HG03025 (cell line): ENCODE data around the gene SMIM14.
A peak's percentile ranks its signal among the peaks of the same experiment; 100 is the strongest.
"Not testable (repeated sequence)": the region's sequence is repeated elsewhere in the genome, so short reads cannot be mapped to it uniquely, and the experiment has no call there.

ENCODE experiments used
- ATAC-seq: cut with Tn5 transposase; IDR thresholded peaks from one replicate; pipeline ENCODE4 v1.9.1; 2021; ENCODE audit warnings: mild to moderate bottlenecking, moderate library complexity; ENCODE audit not compliant: unreplicated experiment, low FRiP score

SMIM14 gene

GRCh38 chr4:39638354-39639239 is at the start of gene SMIM14:
TSS of gene SMIM14 (minus strand) at chr4:39638865. CDS start at chr4:39605145, 33,720 bp downstream.
- peak; percentile 67 for ATAC-seq

DNA sequence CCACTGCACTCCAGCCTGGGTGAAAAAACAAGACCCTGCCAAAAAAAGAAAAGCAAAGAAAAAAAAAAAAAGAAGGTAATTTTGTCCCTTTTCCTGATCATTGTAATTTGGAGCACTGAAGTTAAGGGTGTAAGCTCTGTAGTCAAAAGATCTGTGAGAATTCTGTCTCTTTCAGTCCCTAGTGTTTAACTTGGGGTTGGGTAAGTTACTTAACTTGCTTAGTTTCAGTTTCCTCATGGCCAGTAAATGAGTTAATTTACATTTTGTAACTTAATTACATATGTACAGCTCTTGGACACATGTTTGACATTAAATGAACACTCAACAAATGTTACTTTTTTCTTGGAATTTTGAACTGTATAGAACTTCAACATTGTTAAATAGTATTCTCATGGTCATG is 48.3 kb upstream of the SMIM14 start:
- no peak for ATAC-seq

DNA sequence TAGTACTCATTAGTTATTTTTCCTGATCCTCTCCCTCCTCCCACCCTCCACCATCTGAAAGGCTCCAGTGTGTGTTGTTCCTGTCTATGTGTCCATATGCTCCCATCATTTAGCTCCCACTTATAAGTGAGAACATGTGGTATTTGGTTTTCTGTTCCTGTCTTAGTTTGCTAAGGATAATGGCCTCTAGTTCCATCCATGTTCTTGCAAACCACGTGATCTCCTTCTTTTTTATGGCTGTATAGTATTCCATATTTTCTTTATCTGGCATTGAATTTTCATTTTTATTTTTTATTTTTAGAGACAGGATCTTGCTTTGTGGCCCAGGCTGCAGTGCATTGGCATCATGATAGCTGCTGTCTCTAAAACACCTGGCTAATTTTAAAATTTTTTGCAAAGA is 47.3 kb upstream of the SMIM14 start:
- ATAC-seq = no peak

DNA sequence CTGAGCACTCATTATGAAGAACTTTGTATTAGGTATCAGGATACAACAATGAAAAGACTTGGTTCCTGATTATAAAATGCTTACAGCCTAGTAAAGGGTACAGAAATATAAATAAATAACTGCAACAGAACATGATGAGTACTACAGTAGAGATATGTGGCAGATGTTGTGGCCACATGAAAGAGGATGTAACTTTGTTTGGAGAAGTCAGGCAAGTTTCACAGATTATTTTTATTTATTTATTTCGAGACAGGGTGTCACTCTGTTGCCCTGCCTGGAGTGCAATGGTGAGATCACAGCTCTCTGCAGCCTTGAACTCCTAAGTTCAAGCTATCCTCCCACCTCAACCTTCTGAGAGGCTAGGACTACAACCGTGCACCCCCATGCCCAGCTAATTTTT is 43.5 kb upstream of the SMIM14 start:
- peak; percentile 70 for ATAC-seq

GRCh38 chr4:39681003-39681402 is 42.3 kb upstream of the SMIM14 start:
- ATAC-seq = not testable (repeated sequence)

DNA sequence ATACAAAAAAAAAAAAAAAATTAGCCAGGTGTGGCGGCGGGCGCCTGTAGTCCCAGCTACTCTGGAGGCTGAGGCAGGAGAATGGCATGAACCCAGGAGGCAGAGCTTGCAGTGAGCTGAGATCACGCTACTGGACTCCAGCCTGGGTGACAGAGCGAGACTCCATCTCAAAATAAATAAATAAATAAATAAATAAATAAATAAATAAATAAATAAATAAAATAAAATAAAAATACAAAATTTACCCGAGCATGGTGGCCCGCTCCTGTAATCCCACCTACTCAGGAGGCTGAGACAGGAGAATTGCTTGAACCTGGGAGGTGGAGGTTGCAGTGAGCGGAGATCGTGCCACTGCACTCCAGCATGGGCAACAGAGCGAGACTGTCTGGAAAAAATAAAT is 37.0 kb upstream of the SMIM14 start:
- ATAC-seq = not testable (repeated sequence)

GRCh38 chr4:39670296-39670695 is 31.6 kb upstream of the SMIM14 start:
- not testable (repeated sequence) for ATAC-seq

GRCh38 chr4:39668887-39669286 is 30.2 kb upstream of the SMIM14 start:
- ATAC-seq = no peak

GRCh38 chr4:39667706-39668105 is 29.0 kb upstream of the SMIM14 start:
- ATAC-seq = no peak

GRCh38 chr4:39664828-39665731 is 26.4 kb upstream of the SMIM14 start:
- ATAC-seq = no peak

DNA sequence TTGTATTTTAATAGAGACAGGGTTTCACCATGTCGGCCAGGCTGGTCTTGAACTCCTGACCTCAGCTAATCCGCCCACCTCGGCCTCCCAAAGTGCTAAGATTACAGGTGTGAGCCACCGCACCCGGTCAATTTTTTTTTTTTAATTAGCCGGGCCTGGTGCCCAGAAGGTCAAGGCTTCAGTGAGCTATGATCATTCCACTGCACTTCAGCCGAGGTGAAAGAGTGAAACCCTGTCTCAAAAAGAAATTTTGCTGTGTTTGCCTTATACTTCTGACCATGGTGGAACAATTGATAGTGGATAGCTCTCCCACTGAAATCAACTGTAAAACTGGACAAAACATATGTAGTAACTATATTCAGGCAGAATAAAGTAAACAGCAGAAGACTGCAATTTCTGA is 24.0 kb upstream of the SMIM14 start:
- no peak for ATAC-seq

GRCh38 chr4:39660757-39661156 is 22.1 kb upstream of the SMIM14 start:
- ATAC-seq = no peak

GRCh38 chr4:39660045-39660444 is 21.4 kb upstream of the SMIM14 start:
- no peak for ATAC-seq

- ATAC-seq = no peak
Measured at GRCh38 chr4:39658756-39659155, 20.1 kb upstream of the SMIM14 start.

DNA sequence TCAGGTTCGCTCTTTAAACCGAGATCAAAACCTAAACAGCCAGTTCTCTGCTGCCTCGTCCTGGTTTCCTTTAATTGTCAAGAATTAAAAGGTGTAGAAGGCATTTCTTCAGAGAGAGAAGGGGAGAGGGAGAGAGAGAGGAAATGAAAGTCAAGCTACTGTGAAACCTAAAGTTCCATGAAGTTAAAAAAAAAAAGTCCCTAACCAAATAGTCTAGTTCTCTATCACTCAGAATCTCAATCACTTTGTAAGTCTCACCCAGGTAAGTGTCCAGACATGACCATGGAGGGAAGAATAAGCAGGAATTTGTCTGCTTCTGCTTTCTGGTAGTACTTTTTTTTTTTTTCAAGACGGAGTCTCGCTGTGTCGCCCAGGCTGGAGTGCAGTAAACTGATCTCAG is 18.8 kb upstream of the SMIM14 start:
- no peak for ATAC-seq

- ATAC-seq = not testable (repeated sequence)
Measured at GRCh38 chr4:39656638-39657037, 18.0 kb upstream of the SMIM14 start.

DNA sequence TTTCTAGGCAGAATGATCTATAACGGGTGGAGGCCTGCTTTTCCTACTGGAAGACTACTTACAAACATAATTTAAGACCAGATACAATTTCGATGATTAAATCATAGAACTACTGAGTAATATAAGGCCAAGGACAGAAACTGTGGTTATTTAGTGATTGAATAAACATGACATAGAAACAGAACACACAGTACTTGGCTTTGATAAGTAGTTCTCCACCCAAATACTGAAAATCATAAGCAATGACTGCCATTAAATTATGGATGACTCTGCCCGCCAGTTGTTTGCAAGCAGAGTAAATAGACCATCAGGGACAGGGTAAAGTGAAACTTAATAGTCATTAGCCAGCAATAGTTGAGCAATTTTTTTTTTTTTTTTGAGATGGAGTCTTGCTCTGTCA is 17.2 kb upstream of the SMIM14 start:
- ATAC-seq = no peak

GRCh38 chr4:39655211-39655610 is 16.5 kb upstream of the SMIM14 start:
- no peak for ATAC-seq

DNA sequence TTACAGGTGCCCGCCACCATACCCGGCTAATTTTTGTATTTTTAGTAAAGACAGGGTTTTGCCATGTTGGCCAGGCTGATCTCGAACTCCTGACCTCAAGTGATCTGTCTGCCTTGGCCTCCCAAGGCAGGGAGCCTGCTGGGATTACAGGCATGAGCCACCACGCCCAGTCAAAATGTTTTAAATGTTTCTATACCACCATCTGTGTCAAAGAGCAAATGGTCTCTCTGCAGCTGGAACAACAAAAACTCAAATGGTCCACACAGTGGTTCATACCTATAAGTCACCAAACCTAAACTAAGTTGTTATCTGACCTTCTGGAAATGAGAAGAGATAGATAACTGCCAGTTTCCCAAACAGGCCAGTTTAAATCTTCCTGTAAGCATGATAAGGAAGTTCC is 12.9 kb upstream of the SMIM14 start:
- ATAC-seq = not testable (repeated sequence)

DNA sequence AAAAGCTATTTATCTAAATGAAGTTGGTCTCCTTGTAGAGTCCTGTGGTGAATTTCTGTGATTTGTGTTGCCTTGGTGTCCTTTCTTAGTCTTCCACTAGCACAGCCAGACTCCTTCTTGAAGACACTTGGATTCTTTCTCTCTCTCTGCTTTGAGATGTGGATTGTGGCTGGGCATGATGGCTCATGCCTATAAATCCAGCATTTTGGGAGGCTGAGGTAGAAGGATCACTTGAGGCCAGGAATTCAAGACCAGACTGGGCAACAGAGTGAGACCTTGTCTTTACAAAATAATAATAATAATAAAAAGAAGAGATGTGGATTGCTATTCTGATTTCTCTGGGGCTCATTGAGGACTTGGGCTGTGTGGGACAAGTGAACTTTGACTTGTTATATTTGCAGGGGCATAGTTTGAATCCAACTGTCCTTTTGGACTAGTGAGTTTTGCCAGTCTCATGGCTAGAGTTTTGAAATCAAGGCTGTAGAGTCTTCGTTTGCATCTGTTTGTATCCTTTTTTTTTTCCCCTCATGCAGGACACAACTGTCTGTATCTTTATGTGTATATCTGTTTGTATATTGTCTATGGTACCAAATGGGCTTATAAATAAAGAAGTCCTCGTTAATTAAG is 11.1 kb upstream of the SMIM14 start:
- no peak for ATAC-seq
